ENCODE results near the gene POU6F2. TPM values are rescaled to one million over a fixed set of nuclear protein-coding genes. Genes with fewer than 3 reads are reported as not detected.

The POU6F2 gene
- total and polyA plus RNA-seq, 2 of the 4 experiments (the other 2 are of a cell fraction): not detected

- Histone ChIP-seq H2AK5ac (ENCODE audit: low read depth, low read length) (no peak overlapping the region), H3K79me1 (ENCODE audit: low read depth in 1 of 2, low read length in 2 of 2) (no peaks in the 10 kb centered on the region), H3K23ac (ENCODE audit: low read depth, low read length) (no peak overlapping the region), H2BK20ac (ENCODE audit: low read depth, low read length) (no peak overlapping the region), H3K9me1 (ENCODE audit: insufficient read depth, low read length) (no peaks in the 10 kb centered on the region), H4K5ac (ENCODE audit: low read depth, low read length) (no peak overlapping the region), H2BK120ac (ENCODE audit: low read depth, low read length) (no peak overlapping the region), H3K14ac (replicated peaks; ENCODE audit: low read depth, low read length) (no peak overlapping the region), H3K4ac (ENCODE audit: low read depth, low read length) (no peak overlapping the region), H4K91ac (ENCODE audit: insufficient read depth, low read depth, low read length) (no peak overlapping the region), H3K4me1 (ENCODE audit: control insufficient read depth, insufficient read depth, low read length) (no peaks in the 10 kb centered on the region), H4K20me1 (ENCODE audit: insufficient read depth, low read length) (no peaks in the 10 kb centered on the region), H3K9ac (ENCODE audit: low read depth, low read length) (no peak overlapping the region), H2BK5ac (ENCODE audit: low read depth, low read length, poor library complexity, severe bottlenecking) (no peak overlapping the region), H3K4me2 (ENCODE audit: low read depth, low read length) (no peak overlapping the region), H3K27ac (ENCODE audit: insufficient read depth, low read length) (no peak overlapping the region), H3K36me3 (ENCODE audit: control insufficient read depth, insufficient read depth, low read length) (no peaks in the 10 kb centered on the region), H3K18ac (ENCODE audit: low read depth, low read length) (no peak overlapping the region), H3K4me3 (ENCODE audit: insufficient read depth, low read depth, low read length) (no peak overlapping the region), H2AFZ (replicated peaks; ENCODE audit: low read length, poor library complexity) (no peak overlapping the region), H2BK15ac (ENCODE audit: low read depth, low read length) (no peak overlapping the region), H2AK9ac (replicated peaks; ENCODE audit: low read depth, low read length, poor library complexity) (no peak overlapping the region), H3K9me3 (ENCODE audit: control insufficient read depth, insufficient read depth, low read length) (no peaks in the 10 kb centered on the region), H3K27me3 (ENCODE audit: control insufficient read depth, insufficient read depth, low read length) (peaks cover 1% of the 10 kb centered on the region; the same call in 1 of the 2 replicates), H4K8ac (ENCODE audit: low read depth in 2 of 2, low read length in 2 of 2) (no peak overlapping the region), H3K56ac (ENCODE audit: extremely low read depth, insufficient read depth, low read length) (no peak overlapping the region)
- ChIA-PET CTCF (no interaction called here), POLR2A (ENCODE audit: unreplicated experiment) (interaction anchor here (0.6 kb wide), 1 partner anchor 17 kb away, joined by 5 read pairs; no protein-coding TSS in a partner anchor)
- in situ Hi-C loops (cut with MboI; ENCODE audit: low sequenced_read_pairs) (loop anchor here (25.0 kb wide), 1 partner anchor 526 kb away; no protein-coding TSS in a partner anchor), intact Hi-C loops (cut with micrococcal nuclease) (no loop called here), dilution Hi-C loops (cut with HindIII; ENCODE audit: low sequenced_read_pairs, unreplicated experiment) (no loop called here)
- no TSS peak for BruUV-seq (replicated peaks)
- TF ChIP-seq CEBPB (IDR thresholded peaks at IDR 0.05; ENCODE audit: low read depth, low read length) (no peak), NFE2L2 (IDR thresholded peaks at IDR 0.05; ENCODE audit: low read depth, low read length) (no peak), MAFK (IDR thresholded peaks at IDR 0.05; ENCODE audit: low read depth, low read length) (no peak), SMC3 (IDR thresholded peaks at IDR 0.05; ENCODE audit: low read depth, low read length) (no peak), CHD1 (IDR thresholded peaks at IDR 0.05; ENCODE audit: low read depth, low read length) (no peak)
- ATAC-seq (ENCODE audit: low read depth) (no peak), DNase-seq (no peak)
- no CpG with 5 or more reads among the region's 1 CpG for WGBS, 2 experiments (ENCODE audit: extremely low coverage in 2 of 2, insufficient read length in 1 of 2)
Observed at GRCh38 chr7:38936641-38937040, 41.1 kb upstream of the POU6F2 start.

Measured in IMR-90 (cell line).